GM12878 (cell line): ENCODE measurements around the gene TPK1. TPM values are rescaled to one million over a fixed set of nuclear protein-coding genes. Genes with fewer than 3 reads are reported as not detected.

Experiments
- ATAC-seq: fragments of 200-7000 bp; cut with Tn5 transposase; 3 replicates; pipeline ENCODE4 v1.9.1; 2020; ENCODE audit warnings: mild to moderate bottlenecking, moderate library complexity
- BruUV-seq: library from RNA; stranded (reverse); fragments of 400-500 nt; replicated peaks from 2 replicates; lab custom pipeline; 2021; lab: Mats Ljungman, UMichigan
- CTCF ChIA-PET: fragments of 300-600 bp; sonication (Branson Sonifier 250); formaldehyde crosslinking; extraction: SDS; loops from one replicate; lab custom pipeline; 2021; ENCODE audit warnings: inconsistent platforms; lab: Yijun Ruan, JAX
- POLR2A ChIA-PET: fragments of 350-600 bp; formaldehyde crosslinking; extraction: SDS; loops from one replicate; lab custom pipeline; 2021; ENCODE audit warnings: inconsistent platforms; lab: Charles Lee
- RAD21 ChIA-PET: fragments of 300-600 bp; sonication (Branson Sonifier 250); formaldehyde crosslinking; loops from one replicate; lab custom pipeline; 2023; ENCODE audit warnings: antibody characterized with exemption; ENCODE audit not compliant: unreplicated experiment; lab: Charles Lee
- SMC1A ChIA-PET: fragments of 300-600 bp; sonication (Branson Sonifier 250); formaldehyde crosslinking; loops from one replicate; lab custom pipeline; 2023; ENCODE audit not compliant: unreplicated experiment, uncharacterized antibody; lab: Charles Lee
- DNase-seq: peaks from one replicate; pipeline ENCODE4 v3.0.0-alpha.2; 2011; ENCODE audit warnings: low read depth, low spot score
- FAIRE-seq: peaks from 3 replicates; lab custom pipeline; 2011; peaks lifted over from hg19 to GRCh38; lab: Jason Lieb, UNC
- H2AFZ ChIP-seq: 2 replicates; pipeline ENCODE4 v1.6.0; 2011; ENCODE audit warnings: low read depth, low read length, control low read depth; ENCODE audit not compliant: control insufficient read depth
- H3K27ac ChIP-seq: 2 replicates; pipeline ENCODE4 v1.5.1; 2011; ENCODE audit warnings: control low read depth; ENCODE audit not compliant: control insufficient read depth, insufficient read depth
- H3K27me3 ChIP-seq, 2 experiments: replicated peaks in 1 of 2; 2 replicates each; pipeline versions ENCODE4 v1.6.0 to v1.6.1; 2011; ENCODE audit warnings: low read length in 1 of 2; ENCODE audit not compliant: control insufficient read depth in 2 of 2, insufficient read depth in 2 of 2
- H3K36me3 ChIP-seq, 2 experiments: 2 replicates each; pipeline ENCODE4 v1.5.1; 2011; ENCODE audit warnings: low read length in 1 of 2; ENCODE audit not compliant: control insufficient read depth in 2 of 2, insufficient read depth in 2 of 2
- H3K4me1 ChIP-seq: 2 replicates; pipeline ENCODE4 v1.6.1; 2011; ENCODE audit warnings: mild to moderate bottlenecking, low read length, moderate library complexity, mixed read lengths; ENCODE audit not compliant: control insufficient read depth, insufficient read depth
- H3K4me2 ChIP-seq: 2 replicates; pipeline ENCODE4 v1.6.0; 2011; ENCODE audit warnings: control low read depth; ENCODE audit not compliant: control insufficient read depth, insufficient read depth
- H3K4me3 ChIP-seq: fragments of 200-600 bp; sonication (generic); 2 replicates; pipeline ENCODE4 v1.5.1; 2016
- H3K79me2 ChIP-seq: 2 replicates; pipeline ENCODE4 v1.6.0; 2011; ENCODE audit warnings: low read length; ENCODE audit not compliant: control insufficient read depth, insufficient read depth
- H3K9ac ChIP-seq: 2 replicates; pipeline ENCODE4 v1.8.0; 2011; ENCODE audit warnings: low read length, control low read depth, mixed read lengths; ENCODE audit not compliant: control insufficient read depth, insufficient read depth
- H3K9me3 ChIP-seq: replicated peaks from 3 replicates; pipeline ENCODE4 v1.5.1; 2011; ENCODE audit warnings: mild to moderate bottlenecking, low read length; ENCODE audit not compliant: control insufficient read depth, insufficient read depth
- H4K20me1 ChIP-seq: 2 replicates; pipeline ENCODE4 v1.6.0; 2011; ENCODE audit not compliant: control insufficient read depth, insufficient read depth
- CBX5 ChIP-seq: sonication (generic); IDR thresholded peaks from 2 replicates; pipeline ENCODE4 v1.6.1; 2016; ENCODE audit warnings: low read depth, moderate library complexity, mild to moderate bottlenecking, inconsistent platforms
- CTCF ChIP-seq, 3 experiments: IDR thresholded peaks in 2 of 3; conservative IDR thresholded peaks in 1 of 3; 2 replicates each; pipeline ENCODE4 v1.5.1; 2011; ENCODE audit warnings: low read depth in 3 of 3, low read length in 3 of 3, mild to moderate bottlenecking in 3 of 3, control low read depth in 2 of 3, moderate library complexity in 2 of 3, inconsistent platforms in 1 of 3, mixed read lengths in 1 of 3; ENCODE audit not compliant: control insufficient read depth in 2 of 3, insufficient read depth in 1 of 3; ENCODE audit errors: extremely low read depth in 1 of 3
- NFYA ChIP-seq: IDR thresholded peaks from 2 replicates; pipeline ENCODE4 v1.6.1; 2011; ENCODE audit warnings: low read depth, mild to moderate bottlenecking, low read length, improper control_type of control experiment, borderline replicate concordance
- RAD21 ChIP-seq: IDR thresholded peaks from 2 replicates; pipeline ENCODE4 v1.6.1; 2011; ENCODE audit warnings: mild to moderate bottlenecking, low read depth, low read length, moderate library complexity; ENCODE audit not compliant: insufficient read depth
- SMC3 ChIP-seq: IDR thresholded peaks from 2 replicates; pipeline ENCODE4 v1.6.1; 2011; ENCODE audit warnings: low read length, improper control_type of control experiment, borderline replicate concordance
- STAT1 ChIP-seq: fragments of 450-650 bp; conservative IDR thresholded peaks from 2 replicates; pipeline ENCODE4 v1.6.1; 2014; ENCODE audit warnings: antibody characterized with exemption, mild to moderate bottlenecking
- ZNF274 ChIP-seq: IDR thresholded peaks from one replicate; pipeline ENCODE4 v1.8.0; 2011; ENCODE audit not compliant: insufficient read length, insufficient read depth
- WGBS: methylation state at CpG from one replicate; pipeline ENCODE4 v1.1.6; 2016; ENCODE audit warnings: low lambda C conversion rate; ENCODE audit not compliant: insufficient replicate concordance, insufficient coverage; ENCODE audit errors: missing lambda C conversion rate; 5-methylcytosine and 5-hydroxymethylcytosine counted together
- in situ Hi-C: fragments of 300-500 bp; cut with MboI; formaldehyde crosslinking; loops from 9 replicates; pipeline ENCODE4 v1.14.3; 2018; ENCODE audit warnings: mixed read lengths
- intact Hi-C: fragments of 100-400 bp; cut with micrococcal nuclease; formaldehyde crosslinking; loops from one replicate; pipeline ENCODE4 v1.14.2; 2022; ENCODE audit not compliant: unreplicated experiment
- polyA plus RNA-seq, 11 experiments: library from polyadenylated mRNA; depleted of rRNA in 4 of 11; unstranded in 6 of 11; stranded (reverse) in 5 of 11; fragments of >200 nt; fragmentation: Nextera tagmentation in 4 of 11; fragmentation: Illumina TruSeq in 1 of 11; extraction: Ambion mirVana in 4 of 11; extraction: Trizol in 1 of 11; gene quantifications; 1 replicate in 1 of 11; 2 replicates in 10 of 11; pipeline versions ENCODE4 v1.2.1 to v1.2.3, GENCODE V29; 2011 to 2016; ENCODE audit warnings: inconsistent platforms in 2 of 11, missing spikeins in 2 of 11, low read depth in 1 of 11
- total RNA-seq, 4 experiments: library from RNA; depleted of rRNA in 3 of 4; stranded (reverse); fragments of >200 nt in 3 of 4; fragmentation: Illumina TruSeq in 1 of 4; extraction: Trizol in 1 of 4; gene quantifications; 2 replicates each; pipeline versions ENCODE4 v1.2.1 to v1.2.3, GENCODE V29; 2013 to 2021

TPK1 gene
- total and polyA plus RNA-seq, 10 of the 15 experiments (the other 5 are each of a cell fraction or from before 2014, with no cell fraction given) = 7.1 to 19.0 (median 9.3) TPM

GRCh38 chr7:144787127-144787526, 48.7 kb downstream of the TPK1 start:
- Histone ChIP-seq H3K27me3 (no peaks in the 10 kb centered on the region), H3K27ac (no peak overlapping the region), H3K4me3 (no peak overlapping the region), H4K20me1 (no peaks in the 10 kb centered on the region), H3K4me1 (no peaks in the 10 kb centered on the region), H2AFZ (no peak overlapping the region), H3K36me3 (no peaks in the 10 kb centered on the region), H3K4me2 (no peak overlapping the region), H3K79me2 (no peaks in the 10 kb centered on the region), H3K9me3 (no peaks in the 10 kb centered on the region), H3K9ac (no peak overlapping the region)
- BruUV-seq = no TSS peak
- 89% methylated on average over 2 of the region's 2 CpGs for WGBS
- ATAC-seq (no peak), FAIRE-seq (no peak), DNase-seq (no peak)
- in situ Hi-C loops (no loop called here), intact Hi-C loops (no loop called here)
- POLR2A ChIA-PET = no interaction called here
- SMC1A ChIA-PET = interaction anchor here (0.9 to 1.4 kb wide), 3 partner anchors 25 to 273 kb away, joined by 3 read pairs; no protein-coding TSS in a partner anchor
- CTCF ChIA-PET = interaction anchor here (0.7 to 4.4 kb wide), 8 partner anchors 8 to 394 kb away, joined by 3 to 18 read pairs (median 3); partner anchors contain the start of gene TPK1
- RAD21 ChIA-PET = no interaction called here
- TF ChIP-seq NFYA (no peak), CTCF (IDR thresholded peaks at IDR 0.05 in 2 of 3, conservative IDR thresholded peaks at IDR 0.05 in 1 of 3; ENCODE audit: control insufficient read depth in 2 of 3, extremely low read depth in 1 of 3, insufficient read depth in 1 of 3, low read depth in 3 of 3, low read length in 3 of 3) (peak in 1 of 3 experiments; percentile 9; a peak in 2 of 6 replicates)

DNA sequence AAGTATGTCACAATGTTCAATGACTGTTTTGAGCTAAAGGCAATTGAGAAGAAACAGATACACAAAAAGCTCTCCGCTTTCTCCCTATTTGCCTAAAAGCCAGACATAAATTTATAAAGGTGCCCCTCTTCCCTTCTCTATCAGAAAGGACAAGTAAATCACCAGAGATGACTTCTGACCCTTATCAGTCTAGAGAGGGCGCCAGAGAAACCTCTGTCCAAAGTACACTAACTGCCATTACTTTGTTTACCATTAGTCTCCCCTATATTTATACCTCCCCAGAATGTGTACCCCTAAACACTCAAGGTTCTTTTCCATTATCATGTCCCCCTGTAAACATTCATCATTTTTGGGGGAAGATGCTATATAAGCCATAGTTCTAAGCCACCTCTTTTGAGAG, 49.3 kb downstream of the TPK1 start:
- ATAC-seq (peak; percentile 79), FAIRE-seq (no peak), DNase-seq (no peak)
- ChIA-PET SMC1A (interaction anchor here (1.0 to 1.4 kb wide), 3 partner anchors 48 to 272 kb away, joined by 3 to 4 read pairs (median 3); no protein-coding TSS in a partner anchor), POLR2A (no interaction called here), RAD21 (interaction anchor here (0.7 to 2.3 kb wide), 2 partner anchors 49 to 59 kb away, joined by 3 to 14 read pairs; partner anchors contain the start of gene TPK1), CTCF (interaction anchor here (0.8 to 4.4 kb wide), 5 partner anchors 9 to 49 kb away, joined by 3 to 18 read pairs (median 4); partner anchors contain the start of gene TPK1)
- no peak overlapping the region for H3K4me3 ChIP-seq
- in situ Hi-C loops = no loop called here
- TF ChIP-seq CBX5 (no peak), SMC3 (peak; percentile 18; the same call in 1 of the 2 replicates), STAT1 (no peak), ZNF274 (no peak), CTCF (IDR thresholded peaks at IDR 0.05 in 2 of 3, conservative IDR thresholded peaks at IDR 0.05 in 1 of 3; ENCODE audit: control insufficient read depth in 2 of 3, extremely low read depth in 1 of 3, insufficient read depth in 1 of 3, low read depth in 3 of 3, low read length in 3 of 3) (peak; percentile 28 to 42 (median 39); a peak in 5 of 6 replicates), RAD21 (peak; percentile 49)
- H3K36me3 ChIP-seq = no peaks in the 10 kb centered on the region
- BruUV-seq = no TSS peak
- no peak overlapping the region for H3K9ac ChIP-seq
- H3K79me2 ChIP-seq = no peaks in the 10 kb centered on the region
- H4K20me1 ChIP-seq = no peaks in the 10 kb centered on the region
- H3K4me2 ChIP-seq = no peak overlapping the region
- H3K9me3 ChIP-seq = no peaks in the 10 kb centered on the region
- 29% methylated on average over 2 of the region's 2 CpGs for WGBS
- H3K27ac ChIP-seq = no peak overlapping the region
- H2AFZ ChIP-seq = no peak overlapping the region
- intact Hi-C loops = no loop called here
- H3K4me1 ChIP-seq = no peaks in the 10 kb centered on the region
- no peaks in the 10 kb centered on the region for H3K27me3 ChIP-seq
